ENCODE measurements around the gene TMEM132D.

TMEM132D gene

GRCh38 chr12:129076441-129077320, 827.1 kb downstream of the TMEM132D start:
- no peak for DNase-seq (ENCODE audit: low spot score)
- no peak for TF ChIP-seq CTCF (IDR thresholded peaks at IDR 0.05; ENCODE audit: extremely low read depth, missing control alignments)

- TF ChIP-seq CTCF (IDR thresholded peaks at IDR 0.05; ENCODE audit: extremely low read depth, missing control alignments) = no peak
- no peak for DNase-seq (ENCODE audit: low spot score)
Measured at GRCh38 chr12:129075460-129076208, 828.2 kb downstream of the TMEM132D start.

- no peak for TF ChIP-seq CTCF (IDR thresholded peaks at IDR 0.05; ENCODE audit: extremely low read depth, missing control alignments)
- no peak for DNase-seq (ENCODE audit: low spot score)
Measured at GRCh38 chr12:129074379-129074778, 829.4 kb downstream of the TMEM132D start.

GRCh38 chr12:129073157-129073915, 830.5 kb downstream of the TMEM132D start:
- DNase-seq (ENCODE audit: low spot score) = no peak
- no peak for TF ChIP-seq CTCF (IDR thresholded peaks at IDR 0.05; ENCODE audit: extremely low read depth, missing control alignments)

- no peak for TF ChIP-seq CTCF (IDR thresholded peaks at IDR 0.05; ENCODE audit: extremely low read depth, missing control alignments)
- DNase-seq (ENCODE audit: low spot score) = no peak
Measured at GRCh38 chr12:129071362-129071761, 832.5 kb downstream of the TMEM132D start.

- DNase-seq (ENCODE audit: low spot score) = no peak
- no peak for TF ChIP-seq CTCF (IDR thresholded peaks at IDR 0.05; ENCODE audit: extremely low read depth, missing control alignments)
Measured at GRCh38 chr12:129069886-129070285, 833.9 kb downstream of the TMEM132D start.

All from GM20000 (cell line).